SU-DHL-6 (cell line): ENCODE data around the gene LRP3.

Experiments used
- H2AFZ ChIP-seq: fragments of 200-600 bp; sonication (generic); 2 replicates; pipeline ENCODE4 v1.6.1; 2014; ENCODE audit warnings: low read depth, mild to moderate bottlenecking, moderate library complexity, mixed read lengths, antibody characterized with exemption, low read length; ENCODE audit not compliant: severe bottlenecking
- H3F3A ChIP-seq: fragments of 200-600 bp; shearing (Covaris generic); 2 replicates; pipeline ENCODE4 v1.6.0; 2016; ENCODE audit warnings: antibody characterized with exemption, mild to moderate bottlenecking; ENCODE audit not compliant: insufficient read depth
- H3K27ac ChIP-seq: fragments of 200-600 bp; sonication (generic); 2 replicates; pipeline ENCODE4 v1.5.1; 2016; ENCODE audit warnings: low read depth, mild to moderate bottlenecking, low read length, moderate library complexity, mixed read lengths
- H3K27me3 ChIP-seq: fragments of 200-600 bp; sonication (generic), shearing (Covaris generic); 2 replicates; pipeline ENCODE4 v1.6.0; 2014; ENCODE audit warnings: mild to moderate bottlenecking, low read length
- H3K36me3 ChIP-seq: fragments of 200-600 bp; sonication (generic); 2 replicates; pipeline ENCODE4 v1.6.1; 2014; ENCODE audit warnings: mild to moderate bottlenecking, low read length, mixed read lengths
- H3K4me2 ChIP-seq: fragments of 300-600, 200-600 bp; shearing (Covaris generic), sonication (generic); 2 replicates; pipeline ENCODE4 v1.6.0; 2014; ENCODE audit warnings: low read length, low read depth, mild to moderate bottlenecking; ENCODE audit not compliant: poor library complexity, severe bottlenecking
- H3K4me3 ChIP-seq: fragments of 200-600 bp; sonication (generic); 2 replicates; pipeline ENCODE4 v1.5.1; 2014; ENCODE audit warnings: antibody characterized with exemption, low read length, mild to moderate bottlenecking, mixed read lengths; ENCODE audit not compliant: insufficient read depth, poor library complexity, severe bottlenecking
- H3K79me2 ChIP-seq: fragments of 200-600 bp; sonication (generic); 2 replicates; pipeline ENCODE4 v1.6.1; 2014; ENCODE audit warnings: mild to moderate bottlenecking, low read length, moderate library complexity; ENCODE audit not compliant: insufficient read depth
- H3K9ac ChIP-seq: fragments of 200-600 bp; sonication (generic); 2 replicates; pipeline ENCODE4 v1.7.0; 2014; ENCODE audit warnings: mild to moderate bottlenecking, low read length
- H3K9me2 ChIP-seq: fragments of 200-600 bp; sonication (generic); replicated peaks from 2 replicates; pipeline ENCODE4 v1.6.1; 2014; ENCODE audit warnings: low read length; ENCODE audit not compliant: insufficient read depth
- H3K9me3 ChIP-seq: fragments of 200-600 bp; sonication (generic); 2 replicates; pipeline ENCODE4 v1.6.1; 2014; ENCODE audit warnings: low read length, mixed read lengths; ENCODE audit not compliant: insufficient read depth
- H4K20me1 ChIP-seq: fragments of 200-600 bp; sonication (generic); 2 replicates; pipeline ENCODE4 v1.6.1; 2014; ENCODE audit warnings: low read depth, mild to moderate bottlenecking, antibody characterized with exemption, low read length, moderate library complexity, mixed read lengths
- EZH2phosphoT487 ChIP-seq: fragments of 200-600 bp; sonication (generic), shearing (Covaris generic); conservative IDR thresholded peaks from 2 replicates; pipeline ENCODE4 v1.6.1; 2018; ENCODE audit warnings: mild to moderate bottlenecking, antibody characterized with exemption, low read length, moderate library complexity, mixed read lengths
- TF ChIP-seq, protein P1 (sequence below): fragments of 200-600 bp; sonication (generic); IDR thresholded peaks from one replicate; pipeline ENCODE4 v1.5.1; 2017; ENCODE audit warnings: antibody characterized with exemption, mild to moderate bottlenecking, low read length, moderate library complexity; ENCODE audit not compliant: insufficient read depth, poor library complexity, severe bottlenecking

The LRP3 gene

DNA sequence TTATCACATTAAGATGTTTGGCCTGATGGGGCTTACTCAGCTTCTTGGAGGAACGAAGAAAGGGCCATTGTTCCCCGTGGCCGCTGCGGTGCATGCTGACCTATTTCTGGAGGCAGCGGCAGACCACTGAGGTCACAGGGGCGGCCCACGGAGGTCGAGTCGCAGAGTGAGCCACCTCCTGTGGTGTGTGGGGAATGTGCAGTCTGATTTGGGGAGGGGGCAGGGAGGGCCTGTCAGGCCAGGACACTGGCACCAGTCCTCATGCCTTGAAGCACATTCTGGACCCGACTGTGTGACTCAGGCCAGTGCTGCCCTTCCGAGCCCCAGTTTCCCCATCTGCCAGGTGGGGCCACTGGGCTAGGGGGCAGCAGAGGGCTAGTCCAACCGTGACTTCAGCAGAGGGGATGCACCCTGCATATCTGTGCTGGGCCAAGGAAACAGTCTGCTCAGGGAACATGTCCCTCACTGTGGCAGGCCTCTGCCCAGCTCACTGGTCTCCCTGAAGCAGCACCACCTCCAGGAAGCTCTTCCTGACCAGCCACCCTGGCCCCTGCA is 25.2 kb downstream of the LRP3 start:
- no peak overlapping the region for H3K4me2 ChIP-seq
- H3K79me2 ChIP-seq: no peaks in the 10 kb centered on the region
- H2AFZ ChIP-seq: no peak overlapping the region
- no peaks in the 10 kb centered on the region for H3F3A ChIP-seq
- no peaks in the 10 kb centered on the region for H3K27me3 ChIP-seq
- no peak overlapping the region for H3K4me3 ChIP-seq
- no peaks in the 10 kb centered on the region for H3K36me3 ChIP-seq
- no peaks in the 10 kb centered on the region for H4K20me1 ChIP-seq
- H3K27ac ChIP-seq: no peak overlapping the region
- H3K9me3 ChIP-seq: no peaks in the 10 kb centered on the region
- no peak overlapping the region for H3K9ac ChIP-seq
- TF ChIP-seq, protein P1, sequence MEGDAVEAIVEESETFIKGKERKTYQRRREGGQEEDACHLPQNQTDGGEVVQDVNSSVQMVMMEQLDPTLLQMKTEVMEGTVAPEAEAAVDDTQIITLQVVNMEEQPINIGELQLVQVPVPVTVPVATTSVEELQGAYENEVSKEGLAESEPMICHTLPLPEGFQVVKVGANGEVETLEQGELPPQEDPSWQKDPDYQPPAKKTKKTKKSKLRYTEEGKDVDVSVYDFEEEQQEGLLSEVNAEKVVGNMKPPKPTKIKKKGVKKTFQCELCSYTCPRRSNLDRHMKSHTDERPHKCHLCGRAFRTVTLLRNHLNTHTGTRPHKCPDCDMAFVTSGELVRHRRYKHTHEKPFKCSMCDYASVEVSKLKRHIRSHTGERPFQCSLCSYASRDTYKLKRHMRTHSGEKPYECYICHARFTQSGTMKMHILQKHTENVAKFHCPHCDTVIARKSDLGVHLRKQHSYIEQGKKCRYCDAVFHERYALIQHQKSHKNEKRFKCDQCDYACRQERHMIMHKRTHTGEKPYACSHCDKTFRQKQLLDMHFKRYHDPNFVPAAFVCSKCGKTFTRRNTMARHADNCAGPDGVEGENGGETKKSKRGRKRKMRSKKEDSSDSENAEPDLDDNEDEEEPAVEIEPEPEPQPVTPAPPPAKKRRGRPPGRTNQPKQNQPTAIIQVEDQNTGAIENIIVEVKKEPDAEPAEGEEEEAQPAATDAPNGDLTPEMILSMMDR: no peak
- no peak for TF ChIP-seq EZH2phosphoT487
- no peaks in the 10 kb centered on the region for H3K9me2 ChIP-seq

DNA sequence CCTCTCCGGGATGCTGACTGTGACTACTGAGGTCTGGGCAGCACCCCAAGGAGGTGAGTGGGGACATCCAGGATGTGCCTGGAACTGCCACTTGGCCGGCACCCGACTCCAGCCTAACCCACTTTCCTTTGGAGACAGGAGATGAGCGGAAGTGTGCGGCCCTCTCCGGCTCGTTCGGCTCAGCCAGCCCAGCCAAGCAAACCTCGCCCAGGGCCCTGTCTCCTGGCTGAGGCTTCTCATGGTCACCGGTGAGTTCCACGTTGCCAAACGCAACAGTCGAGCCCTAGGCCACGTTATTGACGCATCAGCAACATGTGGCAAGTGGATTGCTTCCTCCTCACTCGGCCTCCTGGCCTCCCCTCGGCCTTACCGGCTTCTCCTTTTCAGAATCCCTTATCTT is 26.0 kb downstream of the LRP3 start:
- H3K27me3 ChIP-seq: no peaks in the 10 kb centered on the region
- H3K27ac ChIP-seq: no peak overlapping the region
- no peak overlapping the region for H2AFZ ChIP-seq
- no peak overlapping the region for H3K9ac ChIP-seq
- no peak overlapping the region for H3K4me2 ChIP-seq
- H3K79me2 ChIP-seq: no peaks in the 10 kb centered on the region
- no peak overlapping the region for H3K4me3 ChIP-seq
- no peaks in the 10 kb centered on the region for H3K9me2 ChIP-seq
- H4K20me1 ChIP-seq: no peaks in the 10 kb centered on the region
- no peaks in the 10 kb centered on the region for H3F3A ChIP-seq
- TF ChIP-seq, protein P1: no peak
- TF ChIP-seq EZH2phosphoT487: no peak
- H3K9me3 ChIP-seq: no peaks in the 10 kb centered on the region
- no peaks in the 10 kb centered on the region for H3K36me3 ChIP-seq

DNA sequence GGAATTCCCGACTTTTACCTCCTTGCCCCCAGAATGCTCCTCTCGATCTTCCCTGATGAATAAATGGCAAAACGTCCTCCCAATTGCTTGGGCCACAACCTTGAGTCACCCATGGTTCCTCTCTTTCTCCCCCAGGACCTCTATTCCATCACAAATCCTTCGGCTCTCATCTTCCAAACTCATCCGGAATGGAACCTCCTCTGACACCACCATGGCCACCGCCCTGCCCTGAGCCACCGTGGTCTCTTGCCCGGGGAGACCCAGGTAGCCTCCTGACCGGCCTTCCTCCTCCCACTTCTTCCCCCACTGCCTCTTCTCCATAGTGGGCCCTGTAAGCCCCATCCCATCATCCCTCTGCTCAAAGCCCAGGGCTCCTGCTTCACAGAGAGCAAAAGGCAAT is 26.6 kb downstream of the LRP3 start:
- Histone ChIP-seq H3K4me3 (no peak overlapping the region), H3K9me2 (no peaks in the 10 kb centered on the region), H3K27me3 (no peaks in the 10 kb centered on the region), H3K9ac (no peak overlapping the region), H4K20me1 (no peaks in the 10 kb centered on the region), H3K4me2 (no peak overlapping the region), H3K9me3 (no peaks in the 10 kb centered on the region), H3K36me3 (no peaks in the 10 kb centered on the region), H3F3A (no peaks in the 10 kb centered on the region), H3K27ac (no peak overlapping the region), H3K79me2 (no peaks in the 10 kb centered on the region), H2AFZ (no peak overlapping the region)
- TF ChIP-seq, protein P1: no peak
- no peak for TF ChIP-seq EZH2phosphoT487
